Karpas-422 (cell line): ENCODE measurements around the gene EDN1. TPM values are rescaled to one million over a fixed set of nuclear protein-coding genes. Genes with fewer than 3 reads are reported as not detected.

Experiments used
- DNase-seq: peaks from one replicate; pipeline ENCODE4 v3.0.0-alpha.2; 2015
- H2AFZ ChIP-seq: fragments of 200-600 bp; sonication (generic); 2 replicates; pipeline ENCODE4 v1.6.1; 2014; ENCODE audit warnings: antibody characterized with exemption, low read length, mixed read lengths
- H3K27ac ChIP-seq: fragments of 200-600 bp; sonication (generic); 2 replicates; pipeline ENCODE4 v1.5.1; 2014; ENCODE audit warnings: mild to moderate bottlenecking, low read length, moderate library complexity
- H3K27me3 ChIP-seq: fragments of 200-600 bp; sonication (generic); 2 replicates; pipeline ENCODE4 v1.6.1; 2014; ENCODE audit warnings: low read length, mixed read lengths
- H3K36me3 ChIP-seq: fragments of 200-600 bp; sonication (generic); 2 replicates; pipeline ENCODE4 v1.6.1; 2014; ENCODE audit warnings: low read length, mixed read lengths; ENCODE audit not compliant: insufficient read depth
- H3K4me1 ChIP-seq: fragments of 200-600 bp; sonication (generic); 2 replicates; pipeline ENCODE4 v1.6.1; 2014; ENCODE audit warnings: mild to moderate bottlenecking, low read length, mixed read lengths
- H3K4me2 ChIP-seq: fragments of 200-600 bp; sonication (generic); 2 replicates; pipeline ENCODE4 v1.6.1; 2014; ENCODE audit warnings: low read length, low read depth, mild to moderate bottlenecking; ENCODE audit not compliant: poor library complexity, severe bottlenecking
- H3K4me3 ChIP-seq: fragments of 200-600 bp; sonication (generic); 2 replicates; pipeline ENCODE4 v1.5.1; 2014; ENCODE audit warnings: mild to moderate bottlenecking, antibody characterized with exemption, low read length, mixed read lengths
- H3K79me2 ChIP-seq: fragments of 200-600 bp; sonication (generic); 2 replicates; pipeline ENCODE4 v1.6.1; 2014; ENCODE audit warnings: mild to moderate bottlenecking, low read length, mixed read lengths
- H3K9ac ChIP-seq: fragments of 200-600 bp; sonication (generic); 2 replicates; pipeline ENCODE4 v1.6.0; 2014; ENCODE audit warnings: low read length
- H3K9me2 ChIP-seq: fragments of 200-600 bp; sonication (generic), shearing (Covaris generic); replicated peaks from 2 replicates; pipeline ENCODE4 v1.6.0; 2014; ENCODE audit warnings: mild to moderate bottlenecking, low read length, moderate library complexity; ENCODE audit not compliant: insufficient read depth
- H3K9me3 ChIP-seq: fragments of 300-700, 200-600 bp; sonication (generic); 2 replicates; pipeline ENCODE4 v1.6.1; 2014; ENCODE audit warnings: low read length, mixed read lengths
- H4K20me1 ChIP-seq: fragments of 200-600 bp; sonication (generic); 2 replicates; pipeline ENCODE4 v1.6.1; 2014; ENCODE audit warnings: mild to moderate bottlenecking, antibody characterized with exemption, low read length, low read depth; ENCODE audit not compliant: insufficient read depth
- total RNA-seq: library from RNA; depleted of rRNA; stranded (reverse); fragments of >200 nt; shearing (Covaris generic); gene quantifications from 2 replicates; pipeline ENCODE4 v1.2.3, GENCODE V29; 2014; ENCODE audit warnings: low replicate concordance

Gene EDN1
- total RNA-seq, 1 experiment from 2014 or later = 0.34 TPM

DNA sequence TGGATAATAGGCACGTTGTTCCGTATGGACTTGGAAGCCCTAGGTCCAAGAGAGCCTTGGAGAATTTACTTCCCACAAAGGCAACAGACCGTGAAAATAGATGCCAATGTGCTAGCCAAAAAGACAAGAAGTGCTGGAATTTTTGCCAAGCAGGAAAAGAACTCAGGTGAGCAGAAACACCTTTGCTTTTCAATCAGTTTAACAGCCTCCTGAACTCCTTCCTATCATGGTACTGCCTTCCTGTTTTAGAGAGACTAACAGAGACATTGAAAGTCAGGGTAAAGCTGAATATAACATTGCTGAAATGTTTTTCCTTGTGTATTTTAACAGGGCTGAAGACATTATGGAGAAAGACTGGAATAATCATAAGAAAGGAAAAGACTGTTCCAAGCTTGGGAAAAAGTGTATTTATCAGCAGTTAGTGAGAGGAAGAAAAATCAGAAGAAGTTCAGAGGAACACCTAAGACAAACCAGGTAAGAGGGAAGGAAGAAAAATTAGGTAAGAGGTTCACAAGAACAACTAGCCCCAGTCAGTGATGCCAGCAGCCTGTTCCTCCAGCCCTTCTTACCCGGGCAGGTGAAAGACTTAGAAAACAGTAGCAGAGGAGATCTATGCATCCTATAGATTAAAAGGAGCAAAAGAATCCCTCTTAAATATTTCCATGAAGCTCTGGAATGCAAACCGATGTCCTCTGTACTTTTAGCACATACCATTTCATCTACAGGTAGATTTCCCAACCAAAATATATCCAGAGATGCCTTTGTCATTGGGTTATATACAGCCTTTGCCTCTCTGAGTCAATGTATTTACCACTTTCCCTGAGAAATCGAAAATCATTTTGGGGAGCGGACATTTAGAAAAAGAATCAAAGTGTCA is 4.0 kb downstream of the EDN1 start:
- Histone ChIP-seq H3K9me3 (no peaks in the 10 kb centered on the region), H3K27me3 (no peaks in the 10 kb centered on the region), H3K4me1 (peaks cover 13% of the 10 kb centered on the region), H3K4me3 (no peak overlapping the region), H3K36me3 (no peaks in the 10 kb centered on the region), H2AFZ (no peak overlapping the region), H3K27ac (no peak overlapping the region), H3K9ac (no peak overlapping the region), H3K79me2 (no peaks in the 10 kb centered on the region), H3K9me2 (no peaks in the 10 kb centered on the region), H4K20me1 (no peaks in the 10 kb centered on the region), H3K4me2 (no peak overlapping the region)
- no peak for DNase-seq

DNA sequence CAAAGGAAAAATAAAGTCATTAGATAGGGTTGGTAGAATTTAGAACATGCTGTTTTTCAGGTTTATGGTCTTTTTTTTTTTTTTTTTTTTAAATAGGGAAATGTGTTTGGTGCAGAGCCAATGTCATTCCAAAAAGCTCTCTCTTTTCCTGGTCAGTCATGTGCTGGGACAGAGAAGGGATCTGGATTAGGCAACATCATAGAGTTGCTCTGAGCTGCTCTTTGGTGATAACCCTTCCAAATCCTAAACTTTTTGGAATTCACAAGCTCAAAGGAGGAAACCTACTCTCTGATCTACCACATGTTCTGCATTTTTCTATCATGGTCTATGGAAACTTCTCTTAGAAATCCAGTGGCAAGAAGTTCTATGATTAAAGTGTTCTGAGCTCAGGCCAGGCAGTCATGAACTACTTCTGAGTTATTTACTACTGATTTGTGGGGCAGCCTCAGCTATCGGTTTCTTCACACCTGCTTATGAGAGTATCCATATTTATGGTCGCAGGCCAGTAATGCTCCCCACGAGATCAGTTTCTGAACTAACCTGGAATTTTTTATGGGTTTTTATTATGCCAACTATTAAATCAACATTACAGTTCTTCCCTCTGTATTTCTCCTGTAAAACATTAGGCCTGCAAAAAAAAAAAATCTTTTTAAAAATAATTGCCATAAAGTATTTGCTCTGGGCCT is 4.8 kb downstream of the EDN1 start:
- no peak for DNase-seq
- H3K79me2 ChIP-seq = no peaks in the 10 kb centered on the region
- H3K4me2 ChIP-seq = no peak overlapping the region
- no peak overlapping the region for H3K27ac ChIP-seq
- no peaks in the 10 kb centered on the region for H4K20me1 ChIP-seq
- no peaks in the 10 kb centered on the region for H3K9me2 ChIP-seq
- H3K36me3 ChIP-seq = no peaks in the 10 kb centered on the region
- peaks cover 7% of the 10 kb centered on the region for H3K4me1 ChIP-seq
- no peak overlapping the region for H3K9ac ChIP-seq
- no peaks in the 10 kb centered on the region for H3K27me3 ChIP-seq
- H3K9me3 ChIP-seq = no peaks in the 10 kb centered on the region
- no peak overlapping the region for H3K4me3 ChIP-seq
- H2AFZ ChIP-seq = no peak overlapping the region

DNA sequence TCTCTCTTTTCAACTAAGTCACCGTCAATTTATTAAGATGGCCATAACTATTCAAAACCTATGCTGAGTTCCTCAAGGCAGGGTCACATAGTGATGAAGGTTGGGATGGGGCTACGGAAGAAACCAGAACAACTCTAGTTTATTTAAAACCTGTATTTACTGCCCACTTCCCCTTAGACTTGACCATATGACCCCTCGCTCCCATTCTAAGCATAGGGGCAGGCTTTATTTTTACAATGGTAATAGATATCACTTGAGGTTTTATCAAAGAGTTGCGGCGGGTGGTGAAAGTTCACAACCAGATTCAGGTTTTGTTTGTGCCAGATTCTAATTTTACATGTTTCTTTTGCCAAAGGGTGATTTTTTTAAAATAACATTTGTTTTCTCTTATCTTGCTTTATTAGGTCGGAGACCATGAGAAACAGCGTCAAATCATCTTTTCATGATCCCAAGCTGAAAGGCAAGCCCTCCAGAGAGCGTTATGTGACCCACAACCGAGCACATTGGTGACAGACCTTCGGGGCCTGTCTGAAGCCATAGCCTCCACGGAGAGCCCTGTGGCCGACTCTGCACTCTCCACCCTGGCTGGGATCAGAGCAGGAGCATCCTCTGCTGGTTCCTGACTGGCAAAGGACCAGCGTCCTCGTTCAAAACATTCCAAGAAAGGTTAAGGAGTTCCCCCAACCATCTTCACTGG is 5.5 kb downstream of the EDN1 start:
- no peaks in the 10 kb centered on the region for H4K20me1 ChIP-seq
- no peaks in the 10 kb centered on the region for H3K36me3 ChIP-seq
- H3K9ac ChIP-seq = no peak overlapping the region
- H3K79me2 ChIP-seq = no peaks in the 10 kb centered on the region
- no peaks in the 10 kb centered on the region for H3K9me3 ChIP-seq
- no peak for DNase-seq
- no peak overlapping the region for H3K27ac ChIP-seq
- H3K4me2 ChIP-seq = no peak overlapping the region
- H3K27me3 ChIP-seq = no peaks in the 10 kb centered on the region
- no peak overlapping the region for H2AFZ ChIP-seq
- no peak overlapping the region for H3K4me3 ChIP-seq
- no peaks in the 10 kb centered on the region for H3K9me2 ChIP-seq
- no peaks in the 10 kb centered on the region; the same call in 1 of the 2 replicates for H3K4me1 ChIP-seq

DNA sequence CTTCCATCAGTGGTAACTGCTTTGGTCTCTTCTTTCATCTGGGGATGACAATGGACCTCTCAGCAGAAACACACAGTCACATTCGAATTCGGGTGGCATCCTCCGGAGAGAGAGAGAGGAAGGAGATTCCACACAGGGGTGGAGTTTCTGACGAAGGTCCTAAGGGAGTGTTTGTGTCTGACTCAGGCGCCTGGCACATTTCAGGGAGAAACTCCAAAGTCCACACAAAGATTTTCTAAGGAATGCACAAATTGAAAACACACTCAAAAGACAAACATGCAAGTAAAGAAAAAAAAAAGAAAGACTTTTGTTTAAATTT is 6.1 kb downstream of the EDN1 start:
- no peak overlapping the region for H3K27ac ChIP-seq
- H3K4me2 ChIP-seq = no peak overlapping the region
- H2AFZ ChIP-seq = no peak overlapping the region
- no peaks in the 10 kb centered on the region for H4K20me1 ChIP-seq
- no peaks in the 10 kb centered on the region for H3K4me1 ChIP-seq
- no peaks in the 10 kb centered on the region for H3K79me2 ChIP-seq
- no peak overlapping the region for H3K9ac ChIP-seq
- no peaks in the 10 kb centered on the region for H3K36me3 ChIP-seq
- no peaks in the 10 kb centered on the region for H3K9me2 ChIP-seq
- no peak overlapping the region for H3K4me3 ChIP-seq
- H3K9me3 ChIP-seq = no peaks in the 10 kb centered on the region
- H3K27me3 ChIP-seq = no peaks in the 10 kb centered on the region
- no peak for DNase-seq

DNA sequence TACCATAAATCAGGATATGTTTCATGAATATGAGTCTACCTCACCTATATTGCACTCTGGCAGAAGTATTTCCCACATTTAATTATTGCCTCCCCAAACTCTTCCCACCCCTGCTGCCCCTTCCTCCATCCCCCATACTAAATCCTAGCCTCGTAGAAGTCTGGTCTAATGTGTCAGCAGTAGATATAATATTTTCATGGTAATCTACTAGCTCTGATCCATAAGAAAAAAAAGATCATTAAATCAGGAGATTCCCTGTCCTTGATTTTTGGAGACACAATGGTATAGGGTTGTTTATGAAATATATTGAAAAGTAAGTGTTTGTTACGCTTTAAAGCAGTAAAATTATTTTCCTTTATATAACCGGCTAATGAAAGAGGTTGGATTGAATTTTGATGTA is 6.4 kb downstream of the EDN1 start:
- H3K4me2 ChIP-seq = no peak overlapping the region
- no peak overlapping the region for H3K4me3 ChIP-seq
- H3K9me2 ChIP-seq = no peaks in the 10 kb centered on the region
- no peak overlapping the region for H2AFZ ChIP-seq
- H3K79me2 ChIP-seq = no peaks in the 10 kb centered on the region
- no peaks in the 10 kb centered on the region for H3K27me3 ChIP-seq
- H4K20me1 ChIP-seq = no peaks in the 10 kb centered on the region
- no peaks in the 10 kb centered on the region for H3K9me3 ChIP-seq
- no peak overlapping the region for H3K27ac ChIP-seq
- DNase-seq = no peak
- H3K9ac ChIP-seq = no peak overlapping the region
- H3K36me3 ChIP-seq = no peaks in the 10 kb centered on the region
- no peaks in the 10 kb centered on the region for H3K4me1 ChIP-seq

DNA sequence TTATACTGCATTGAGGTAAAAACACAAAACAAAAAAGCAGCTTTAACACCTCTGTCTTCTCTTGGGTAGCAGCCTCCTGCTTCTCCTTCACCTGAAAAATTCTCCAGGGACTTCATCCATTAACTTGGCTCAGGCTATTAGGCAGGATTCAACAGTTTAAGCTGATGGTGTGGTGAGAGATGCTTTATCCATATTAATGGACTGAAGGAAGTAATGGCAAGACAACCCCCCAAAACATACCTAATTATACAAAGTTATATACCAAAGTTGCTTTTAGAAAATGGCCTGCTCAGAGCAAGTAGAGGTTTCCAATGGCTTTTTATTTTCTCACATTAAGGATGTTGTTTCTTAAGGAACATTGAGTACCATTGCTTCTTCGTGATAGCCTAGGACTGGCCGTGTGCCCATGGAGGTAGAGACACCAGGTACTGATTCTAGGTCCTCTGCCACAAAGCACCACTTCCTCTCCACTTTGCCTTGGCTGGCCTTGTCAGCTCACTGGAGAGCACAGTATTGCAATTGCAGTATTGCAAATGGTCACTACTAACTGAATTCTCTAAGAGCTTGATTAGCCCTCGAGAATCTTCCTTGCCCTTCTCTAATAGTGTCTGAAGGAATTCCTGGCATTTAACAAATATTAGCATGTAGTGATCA is 7.3 kb downstream of the EDN1 start:
- Histone ChIP-seq H3K9ac (no peak overlapping the region), H3K9me3 (no peaks in the 10 kb centered on the region), H3K79me2 (no peaks in the 10 kb centered on the region), H2AFZ (no peak overlapping the region), H3K4me3 (no peak overlapping the region), H3K36me3 (no peaks in the 10 kb centered on the region), H3K27me3 (no peaks in the 10 kb centered on the region), H3K9me2 (no peaks in the 10 kb centered on the region), H3K4me2 (no peak overlapping the region), H4K20me1 (no peaks in the 10 kb centered on the region), H3K4me1 (no peaks in the 10 kb centered on the region), H3K27ac (no peak overlapping the region)
- no peak for DNase-seq

DNA sequence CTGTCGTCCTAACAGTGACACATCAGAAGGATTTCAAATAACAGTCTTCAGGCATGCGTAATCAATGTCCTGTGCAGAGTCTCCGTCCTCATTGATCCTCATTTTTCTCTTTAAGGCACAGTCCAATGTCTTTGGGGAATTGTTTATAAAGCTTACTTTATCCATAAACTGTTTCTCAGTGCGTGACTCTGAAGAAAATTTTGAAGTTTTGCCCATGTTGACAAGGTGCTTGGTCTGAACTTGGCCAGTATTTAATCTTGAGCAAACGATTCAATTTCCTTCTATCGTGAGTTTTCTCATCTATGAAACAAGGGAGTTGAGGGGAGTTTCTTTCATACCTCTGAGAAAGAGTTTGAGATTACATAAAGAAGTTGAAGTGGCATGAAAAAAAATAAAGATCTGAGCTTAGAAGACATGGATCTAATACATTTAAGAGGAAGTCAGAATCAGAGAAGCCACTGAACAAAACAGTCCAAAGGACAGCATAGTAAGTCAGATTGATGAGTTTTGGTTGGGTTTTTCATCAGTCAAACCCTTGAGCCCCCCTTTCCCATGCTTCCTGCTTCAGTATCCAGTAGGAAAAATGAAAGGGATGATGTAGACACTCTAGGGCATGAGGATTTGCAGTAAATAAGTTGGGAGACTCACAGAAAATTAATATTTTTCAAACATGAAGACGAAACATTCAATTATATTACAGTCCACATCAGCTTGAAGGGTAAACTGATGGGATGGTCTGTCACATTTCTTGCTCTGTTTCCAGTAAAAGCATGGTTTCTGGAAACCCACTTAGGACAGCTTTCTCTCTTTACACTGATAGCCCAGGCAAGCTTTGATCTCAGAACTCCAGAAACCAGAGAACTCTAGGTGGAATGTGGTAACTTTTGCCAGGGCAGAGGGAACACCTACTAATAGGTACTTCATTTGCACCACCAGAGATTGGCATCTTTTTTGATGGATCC is 8.1 kb downstream of the EDN1 start:
- no peak overlapping the region for H3K9ac ChIP-seq

More for the DNA sequence above, 8.1 kb downstream of the EDN1 start:
- Histone ChIP-seq H3K36me3 (no peaks in the 10 kb centered on the region), H3K27me3 (no peaks in the 10 kb centered on the region; the same call in 1 of the 2 replicates), H3K27ac (no peak overlapping the region), H3K79me2 (no peaks in the 10 kb centered on the region), H3K4me2 (no peak overlapping the region), H3K9me2 (no peaks in the 10 kb centered on the region), H3K4me1 (no peaks in the 10 kb centered on the region), H4K20me1 (no peaks in the 10 kb centered on the region), H2AFZ (no peak overlapping the region), H3K4me3 (no peak overlapping the region), H3K9me3 (no peaks in the 10 kb centered on the region)
- no peak for DNase-seq
